Pancreas (tissue), 10 donors: ENCODE measurements around the gene CDADC1. TPM values are rescaled to one million over a fixed set of nuclear protein-coding genes. Genes with fewer than 3 reads are reported as not detected.
A peak's percentile ranks its signal among the peaks of the same experiment; 100 is the strongest.

Experiments used
- ATAC-seq, 4 donors: fragments of 200-7000 bp; cut with Tn5 transposase; one replicate each; pipeline versions ENCODE4 v1.8.0 to v1.9.1; 2020; ENCODE audit warnings: mild to moderate bottlenecking in 4 of 4, moderate library complexity in 4 of 4
- DNase-seq, 6 donors: peaks; one replicate each; pipeline ENCODE4 v3.0.0-alpha.2; 2020
- FAIRE-seq: peaks from 2 replicates; lab custom pipeline; 2012; peaks lifted over from hg19 to GRCh38; lab: Jason Lieb, UNC
- H3K27ac ChIP-seq, 4 donors: fragments of 200-600 bp; sonication (generic); 1 replicate in 3 of 4; 2 replicates in 1 of 4; pipeline versions ENCODE4 v1.5.0 to v1.8.0; 2020
- H3K27me3 ChIP-seq, 4 donors: fragments of 200-600 bp; one replicate each; pipeline ENCODE4 v1.8.0; 2021
- H3K36me3 ChIP-seq, 3 donors: fragments of 200-600 bp; sonication (generic) in 1 of 3; one replicate each; pipeline versions ENCODE4 v1.5.0 to v1.8.0; 2020 to 2021
- H3K4me1 ChIP-seq, 3 donors: fragments of 200-600 bp; one replicate each; pipeline ENCODE4 v1.8.0; 2021
- H3K4me3 ChIP-seq, 4 donors: fragments of 200-600 bp; sonication (generic) in 2 of 4; one replicate each; pipeline versions ENCODE4 v1.5.0 to v1.8.0; 2020 to 2021
- H3K9me3 ChIP-seq, 4 donors: fragments of 200-600 bp; one replicate each; pipeline ENCODE4 v1.8.0; 2021
- whole genome bisulfite sequencing, 2 donors: extraction: QIAGEN DNeasy Blood & Tissue Kit; methylation state at CpG; one replicate each; pipeline ENCODE4 v1.1.7; 2013; 5-methylcytosine and 5-hydroxymethylcytosine counted together
- intact Hi-C, 3 donors: fragments of 100-400 bp; cut with DNase I; formaldehyde crosslinking; loops; one replicate each; pipeline versions ENCODE4 v1.11.1 to v1.14.2; 2022
- polyA plus RNA-seq, 2 donors: library from polyadenylated mRNA; stranded (reverse); fragments of 200-250 nt; gene quantifications; one replicate each; pipeline ENCODE4 v1.2.3, GENCODE V29; 2013
- total RNA-seq, 6 donors: library from RNA; stranded (reverse); fragmentation: NEBNext Ultra II Directional in 4 of 6; extraction: Animal tissue kit (Norgen Biotek cat#: 25700) in 4 of 6; gene quantifications; one replicate each; pipeline versions ENCODE4 v1.2.1 to v1.2.4, GENCODE V29; 2021 to 2023
- TF ChIP-seq, protein P1 (sequence below), 4 donors: fragments of 200-600 bp; sonication (generic) in 3 of 4; IDR thresholded peaks; one replicate each; pipeline versions ENCODE4 v1.5.0 to v1.8.0; 2021; ENCODE audit warnings: antibody characterized with exemption in 4 of 4
- donor health status: healthy with polysubstance abuse.
- donor health status: DM: no; HTN: no; CAD: no; lungs with moderate emphysema.
- donor health status: DM: no; HTN: no; CAD: no.
- donor health status: control.
- donor health status: control.
- donor health status: Bipolar disorder and iron deficiency.
- donor health status: DM: yes; HTN: yes; CAD: no.
- donor health status: DM: no; HTN: no; CAD: no.
- donor health status: DM: no; HTN: no; CAD: no.
- donor health status: DM: yes; HTN: yes; CAD: no.

CDADC1 gene
- total and polyA plus RNA-seq, 8 donors = 2.5 to 4.4 (median 3.5) TPM

DNA sequence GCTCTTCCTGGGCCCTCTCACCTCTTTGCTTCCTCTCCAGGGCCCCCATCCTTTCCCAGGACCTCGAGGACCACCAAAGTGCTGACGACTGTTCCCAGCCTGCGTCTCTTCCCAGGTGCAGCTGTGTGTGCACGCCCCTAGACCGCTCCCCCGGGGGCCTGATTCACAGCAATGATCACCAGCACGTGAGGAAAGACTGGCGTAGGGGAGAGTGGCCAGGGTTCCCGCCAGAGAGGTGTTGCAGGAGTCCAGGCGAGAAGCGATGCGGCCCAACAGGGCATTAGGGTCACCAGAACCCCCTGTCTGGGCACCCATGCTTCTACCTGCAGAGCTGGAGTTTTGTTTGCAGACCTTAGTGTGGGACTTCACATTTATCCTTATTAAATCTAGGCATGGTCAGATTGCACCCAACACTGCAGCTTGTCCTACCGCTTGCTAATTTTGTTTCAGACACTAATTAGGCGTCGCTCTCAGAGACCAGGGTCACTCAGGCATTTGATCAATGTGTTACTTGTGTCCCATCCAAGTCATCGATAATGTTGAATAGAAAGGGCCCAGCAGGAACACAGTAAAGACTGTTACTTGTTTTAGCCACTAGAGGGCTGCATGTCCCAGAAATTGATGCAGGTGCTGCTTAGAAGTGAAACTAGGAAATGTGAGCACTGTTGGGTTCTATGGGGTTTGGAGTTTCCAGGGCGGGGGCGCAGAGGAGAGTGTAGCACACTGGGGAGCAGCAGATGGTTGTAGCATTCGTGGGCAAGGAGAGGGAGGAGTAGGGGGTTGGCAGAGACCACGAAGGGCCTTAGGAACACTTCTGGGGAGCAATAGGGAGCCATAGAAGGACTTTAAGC is 53.2 kb downstream of the CDADC1 start:
- peak; percentile 82 to 91 (median 87) for ATAC-seq

DNA sequence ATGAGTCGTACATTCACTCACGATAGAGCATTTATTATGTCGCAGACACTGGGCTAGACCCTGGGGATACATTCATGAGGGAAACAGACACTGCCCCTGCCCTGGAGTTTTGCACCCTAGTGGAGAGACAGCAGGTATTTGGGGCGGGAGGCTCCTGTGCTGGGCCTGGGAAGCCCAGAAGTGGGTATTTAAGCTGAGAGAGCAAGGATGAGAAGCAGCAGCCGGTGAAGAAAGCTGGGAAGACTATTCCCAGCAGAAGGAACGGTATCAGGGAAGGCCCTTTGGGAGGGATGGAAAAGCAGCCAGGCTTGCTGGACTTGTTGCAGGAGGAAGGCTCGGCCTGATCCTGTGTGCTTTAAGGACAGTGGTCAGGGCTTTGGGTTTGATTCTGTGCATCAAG is 54.5 kb downstream of the CDADC1 start:
- peaks cover 0 to 21% (median 0%) of the 10 kb centered on the region in 3 donors for H3K4me1 ChIP-seq
- intact Hi-C loops = loop anchor here in 1 of 3 donors (5.0 kb wide), 2 partner anchors 135 to 305 kb away; no protein-coding TSS in a partner anchor

More for the DNA sequence above, 53.2 kb downstream of the CDADC1 start:
- peak; percentile 53 for FAIRE-seq
- TF ChIP-seq, protein P1, sequence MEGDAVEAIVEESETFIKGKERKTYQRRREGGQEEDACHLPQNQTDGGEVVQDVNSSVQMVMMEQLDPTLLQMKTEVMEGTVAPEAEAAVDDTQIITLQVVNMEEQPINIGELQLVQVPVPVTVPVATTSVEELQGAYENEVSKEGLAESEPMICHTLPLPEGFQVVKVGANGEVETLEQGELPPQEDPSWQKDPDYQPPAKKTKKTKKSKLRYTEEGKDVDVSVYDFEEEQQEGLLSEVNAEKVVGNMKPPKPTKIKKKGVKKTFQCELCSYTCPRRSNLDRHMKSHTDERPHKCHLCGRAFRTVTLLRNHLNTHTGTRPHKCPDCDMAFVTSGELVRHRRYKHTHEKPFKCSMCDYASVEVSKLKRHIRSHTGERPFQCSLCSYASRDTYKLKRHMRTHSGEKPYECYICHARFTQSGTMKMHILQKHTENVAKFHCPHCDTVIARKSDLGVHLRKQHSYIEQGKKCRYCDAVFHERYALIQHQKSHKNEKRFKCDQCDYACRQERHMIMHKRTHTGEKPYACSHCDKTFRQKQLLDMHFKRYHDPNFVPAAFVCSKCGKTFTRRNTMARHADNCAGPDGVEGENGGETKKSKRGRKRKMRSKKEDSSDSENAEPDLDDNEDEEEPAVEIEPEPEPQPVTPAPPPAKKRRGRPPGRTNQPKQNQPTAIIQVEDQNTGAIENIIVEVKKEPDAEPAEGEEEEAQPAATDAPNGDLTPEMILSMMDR (IDR thresholded peaks at IDR 0.05) = peak; percentile 61 to 87 (median 78)
- no peaks in the 10 kb centered on the region for H3K27me3 ChIP-seq
- intact Hi-C loops = loop anchor here in 1 of 3 donors (5.0 kb wide), 2 partner anchors 136 to 306 kb away; no protein-coding TSS in a partner anchor
- peak overlapping the region in 2 of 4 donors; percentile 12 to 20 for H3K4me3 ChIP-seq
- H3K9me3 ChIP-seq = no peaks in the 10 kb centered on the region
- 28 to 31% methylated on average over 20 of the region's 20 CpGs for WGBS, 2 donors
- DNase-seq = peak in 3 of 6 donors; percentile 53 to 64 (median 63)
- H3K27ac ChIP-seq = no peak overlapping the region
- H3K36me3 ChIP-seq = no peaks in the 10 kb centered on the region
- H3K4me1 ChIP-seq = peaks cover 0 to 21% (median 0%) of the 10 kb centered on the region in 3 donors

DNA sequence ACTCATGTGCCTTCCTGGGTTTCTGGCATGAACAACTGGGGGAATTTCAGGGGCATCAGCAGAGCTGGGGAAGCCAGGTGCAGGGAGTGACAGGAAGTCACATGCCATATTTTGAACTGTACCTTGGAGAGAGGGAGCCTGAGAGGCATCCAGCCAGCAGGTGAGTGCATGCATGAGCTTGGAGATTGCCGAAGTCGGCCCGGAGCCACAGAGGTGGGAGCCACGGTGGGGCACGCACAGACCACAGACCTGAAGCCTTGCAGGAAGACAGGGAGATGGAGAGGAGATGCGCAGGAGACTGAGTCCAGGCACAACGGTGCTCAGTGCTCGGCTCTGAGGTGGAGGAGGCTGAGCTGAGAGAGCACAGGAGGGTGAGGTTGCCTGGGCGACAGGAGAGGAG is 55.1 kb downstream of the CDADC1 start:
- no peak overlapping the region for H3K27ac ChIP-seq
- no peaks in the 10 kb centered on the region for H3K9me3 ChIP-seq
- no peak overlapping the region for H3K4me3 ChIP-seq
- TF ChIP-seq, protein P1 (IDR thresholded peaks at IDR 0.05) = no peak
- peaks cover 0 to 26% (median 5%) of the 10 kb centered on the region in 3 donors for H3K4me1 ChIP-seq
- ATAC-seq (peak in 2 of 4 donors; percentile 6), DNase-seq (peak in 1 of 6 donors; percentile 64), FAIRE-seq (no peak)
- no peaks in the 10 kb centered on the region for H3K27me3 ChIP-seq
- WGBS, 2 donors = 62 to 69% methylated on average over 8 to 9 of the region's 9 CpGs
- H3K36me3 ChIP-seq = no peaks in the 10 kb centered on the region
- intact Hi-C loops = loop anchor here in 1 of 3 donors (5.0 kb wide), 2 partner anchors 134 to 304 kb away; no protein-coding TSS in a partner anchor

More for the DNA sequence above, 54.5 kb downstream of the CDADC1 start:
- Histone ChIP-seq H3K27ac (no peak overlapping the region), H3K27me3 (no peaks in the 10 kb centered on the region), H3K36me3 (no peaks in the 10 kb centered on the region), H3K9me3 (no peaks in the 10 kb centered on the region), H3K4me3 (no peak overlapping the region)
- 81 to 88% methylated on average over 7 of the region's 7 CpGs for WGBS, 2 donors
- TF ChIP-seq, protein P1 (IDR thresholded peaks at IDR 0.05) = no peak
- ATAC-seq = no peak
- FAIRE-seq = no peak
- no peak for DNase-seq

DNA sequence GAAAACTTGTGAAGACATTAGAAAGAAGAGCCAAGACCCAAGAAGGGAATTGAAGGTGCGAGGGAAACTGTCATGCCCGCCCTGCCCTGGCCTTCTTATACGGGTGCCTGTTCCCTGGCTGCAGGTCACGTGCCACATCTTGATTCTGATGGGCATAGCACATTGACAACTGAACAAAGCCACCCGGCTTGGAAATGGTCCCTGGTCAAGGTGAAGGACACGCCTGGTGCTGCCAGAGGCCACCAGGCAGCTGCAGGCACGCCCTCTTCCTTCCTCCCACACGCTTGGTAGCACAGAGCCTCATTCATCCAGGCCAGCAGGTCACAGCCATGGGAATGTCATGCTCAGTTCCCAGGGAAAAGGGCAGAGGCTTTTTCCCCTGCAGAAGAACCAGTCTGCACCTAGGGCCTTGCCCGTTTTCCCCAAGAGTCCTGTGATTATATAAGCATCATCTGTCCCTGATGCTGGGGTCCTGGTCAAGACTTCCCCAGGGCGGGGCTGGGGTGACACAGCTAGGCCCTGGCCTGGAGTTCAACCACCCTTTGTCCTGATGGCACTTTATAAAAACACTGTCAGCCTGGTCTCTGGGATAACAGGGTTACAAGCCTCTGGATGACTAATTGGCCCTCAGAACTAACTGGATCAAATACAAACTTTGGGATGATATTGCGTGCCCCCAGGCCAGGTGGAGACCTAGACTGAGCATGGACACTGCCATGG is 56.0 kb downstream of the CDADC1 start:
- Histone ChIP-seq H3K36me3 (no peaks in the 10 kb centered on the region), H3K4me1 (peaks cover 8 to 33% (median 14%) of the 10 kb centered on the region in 3 donors), H3K27me3 (no peaks in the 10 kb centered on the region), H3K9me3 (no peaks in the 10 kb centered on the region), H3K4me3 (no peak overlapping the region), H3K27ac (peak overlapping the region in 2 of 4 donors; percentile 16 to 55)
- DNase-seq (peak in 5 of 6 donors; percentile 41 to 71 (median 60)), FAIRE-seq (no peak), ATAC-seq (peak; percentile 11 to 60 (median 44))
- 38 to 40% methylated on average over 11 of the region's 11 CpGs for whole genome bisulfite sequencing, 2 donors
- intact Hi-C loops = loop anchor here in 1 of 3 donors (5.0 kb wide), 2 partner anchors 134 to 304 kb away; no protein-coding TSS in a partner anchor
- TF ChIP-seq, protein P1 (IDR thresholded peaks at IDR 0.05) = no peak
